Vagina (tissue), 2 donors: ENCODE results near the gene FOXC2.

Experiments used
- CTCF ChIP-seq, 3 experiments: fragments of 450-650 bp in 2 of 3; fragments of 200-600 bp in 1 of 3; sonication (generic) in 1 of 3; IDR thresholded peaks; one replicate each; pipeline ENCODE4 v1.5.1; 2017 to 2019; ENCODE audit warnings: antibody characterized with exemption in 3 of 3, mild to moderate bottlenecking in 2 of 3, moderate library complexity in 2 of 3
- POLR2A ChIP-seq, 2 donors: fragments of 450-650 bp; IDR thresholded peaks; one replicate each; pipeline ENCODE4 v1.6.1; 2017; ENCODE audit warnings: antibody characterized with exemption in 2 of 2, mild to moderate bottlenecking in 2 of 2, moderate library complexity in 2 of 2
- POLR2AphosphoS5 ChIP-seq, 2 donors: sonication (generic); formaldehyde crosslinking; IDR thresholded peaks; one replicate each; pipeline ENCODE4 v1.9.0; 2017; ENCODE audit warnings: antibody characterized with exemption in 2 of 2, mild to moderate bottlenecking in 2 of 2, low read depth in 1 of 2; ENCODE audit not compliant: insufficient read depth in 1 of 2

- TF ChIP-seq POLR2A (IDR thresholded peaks at IDR 0.05) (no peak), CTCF (IDR thresholded peaks at IDR 0.05) (peak; percentile 81 to 90 (median 89)), POLR2AphosphoS5 (IDR thresholded peaks at IDR 0.05; ENCODE audit: insufficient read depth in 1 of 2, low read depth in 1 of 2) (peak in 1 of 2 donors; percentile 49)
Measured at GRCh38 chr16:86519649-86520316, 46.8 kb upstream of the FOXC2 start.
